H1 (cell line): ENCODE results near the gene FGF6. TPM values are rescaled to one million over a fixed set of nuclear protein-coding genes. Genes with fewer than 3 reads are reported as not detected.

ENCODE experiments used
- CTCF ChIA-PET: fragments of 300-600 bp; sonication (Branson Sonifier 250); formaldehyde crosslinking; loops from one replicate; lab custom pipeline; 2021; ENCODE audit not compliant: partially characterized antibody; lab: Charles Lee
- POLR2A ChIA-PET: fragments of 300-600 bp; sonication (Branson Sonifier 250); formaldehyde crosslinking; loops from one replicate; lab custom pipeline; 2021; ENCODE audit warnings: inconsistent platforms; ENCODE audit not compliant: partially characterized antibody; lab: Charles Lee
- DNase-seq, 2 experiments: peaks; one replicate each; pipeline versions ENCODE4 v3.0.0 to v3.0.0-alpha.2; 2010 to 2022; ENCODE audit warnings: low spot score in 2 of 2, low read depth in 1 of 2, mixed read lengths in 1 of 2
- FAIRE-seq: peaks from 2 replicates; lab custom pipeline; 2011; peaks lifted over from hg19 to GRCh38; lab: Jason Lieb, UNC
- H2AFZ ChIP-seq: 2 replicates; pipeline ENCODE4 v1.8.1; 2012; ENCODE audit warnings: low read length, inconsistent platforms
- H2AK5ac ChIP-seq: 2 replicates; pipeline ENCODE4 v1.6.1; 2013; ENCODE audit warnings: low read depth, low read length
- H2BK120ac ChIP-seq: replicated peaks from 2 replicates; pipeline ENCODE3; 2013; ENCODE audit warnings: low read depth, low read length, inconsistent platforms
- H2BK12ac ChIP-seq: 2 replicates; pipeline ENCODE4 v1.6.1; 2013; ENCODE audit warnings: low read depth, low read length
- H2BK15ac ChIP-seq: 2 replicates; pipeline ENCODE4 v1.6.1; 2013; ENCODE audit warnings: low read length
- H2BK20ac ChIP-seq: 2 replicates; pipeline ENCODE4 v1.6.1; 2013; ENCODE audit warnings: low read length
- H2BK5ac ChIP-seq: 2 replicates; pipeline ENCODE4 v1.6.1; 2013; ENCODE audit warnings: low read depth, low read length
- H3K14ac ChIP-seq: 2 replicates; pipeline ENCODE4 v1.6.1; 2013; ENCODE audit warnings: inconsistent platforms; ENCODE audit not compliant: insufficient read length
- H3K18ac ChIP-seq: 2 replicates; pipeline ENCODE4 v1.6.1; 2013; ENCODE audit warnings: low read length; ENCODE audit errors: extremely low read depth
- H3K23ac ChIP-seq: 2 replicates; pipeline ENCODE4 v1.6.1; 2013; ENCODE audit warnings: inconsistent platforms; ENCODE audit not compliant: insufficient read length
- H3K23me2 ChIP-seq: 2 replicates; pipeline ENCODE4 v1.6.1; 2013; ENCODE audit warnings: low read depth, low read length
- H3K27ac ChIP-seq: 2 replicates; pipeline ENCODE4 v1.6.1; 2011; ENCODE audit warnings: low read depth, low read length, inconsistent platforms
- H3K27me3 ChIP-seq, 4 experiments: replicated peaks in 1 of 4; 1 replicate in 1 of 4; 2 replicates in 3 of 4; pipeline versions ENCODE4 v1.6.1 to v1.8.1; 2011 to 2013; ENCODE audit warnings: low read length in 3 of 4, mild to moderate bottlenecking in 3 of 4, inconsistent platforms in 2 of 4, mixed read lengths in 2 of 4, moderate library complexity in 1 of 4; ENCODE audit not compliant: control insufficient read depth in 3 of 4, insufficient read depth in 3 of 4; ENCODE audit errors: extremely low read depth in 1 of 4
- H3K36me3 ChIP-seq, 4 experiments: 2 replicates each; pipeline versions ENCODE4 v1.6.1 to v1.8.1; 2011 to 2013; ENCODE audit warnings: mild to moderate bottlenecking in 4 of 4, low read length in 3 of 4, moderate library complexity in 2 of 4, control low read depth in 1 of 4, inconsistent platforms in 1 of 4; ENCODE audit not compliant: insufficient read depth in 4 of 4, control insufficient read depth in 2 of 4
- H3K4ac ChIP-seq: replicated peaks from 2 replicates; pipeline ENCODE3; 2013; ENCODE audit warnings: low read length, low read depth, mixed read lengths, inconsistent platforms; ENCODE audit not compliant: insufficient read length
- H3K4me1 ChIP-seq, 4 experiments: replicated peaks in 1 of 4; 1 replicate in 1 of 4; 2 replicates in 3 of 4; pipeline versions ENCODE4 v1.6.1 to v1.8.1; 2011 to 2013; ENCODE audit warnings: low read length in 3 of 4, inconsistent platforms in 2 of 4, mixed read lengths in 1 of 4; ENCODE audit not compliant: insufficient read depth in 4 of 4, control insufficient read depth in 3 of 4
- H3K4me2 ChIP-seq, 2 experiments: 2 replicates each; pipeline versions ENCODE4 v1.6.1 to v1.8.1; 2011 to 2013; ENCODE audit warnings: low read depth in 2 of 2, low read length in 2 of 2, control low read depth in 1 of 2, inconsistent platforms in 1 of 2, mild to moderate bottlenecking in 1 of 2; ENCODE audit not compliant: insufficient read depth in 1 of 2
- H3K4me3 ChIP-seq, 4 experiments: fragments of 200-600, 300-600 bp in 1 of 4; sonication (generic), shearing (Covaris generic), sonication (Bioruptor Twin) in 1 of 4; 2 replicates each; pipeline versions ENCODE4 v1.5.1 to v1.8.1; 2011 to 2016; ENCODE audit warnings: low read length in 4 of 4, low read depth in 3 of 4, control low read depth in 2 of 4, inconsistent platforms in 2 of 4, mild to moderate bottlenecking in 2 of 4, mixed read lengths in 1 of 4, moderate library complexity in 1 of 4; ENCODE audit not compliant: insufficient read depth in 2 of 4; ENCODE audit errors: extremely low read depth in 1 of 4
- H3K56ac ChIP-seq: replicated peaks from 2 replicates; pipeline ENCODE3; 2013; ENCODE audit warnings: low read depth, mild to moderate bottlenecking, mixed read lengths, low read length, inconsistent platforms; ENCODE audit not compliant: insufficient read length
- H3K79me1 ChIP-seq: 2 replicates; pipeline ENCODE4 v1.6.1; 2013; ENCODE audit warnings: low read depth, low read length, control low read depth
- H3K79me2 ChIP-seq, 2 experiments: 2 replicates each; pipeline versions ENCODE4 v1.6.1 to v1.8.1; 2012 to 2013; ENCODE audit warnings: low read length in 2 of 2, mild to moderate bottlenecking in 2 of 2, inconsistent platforms in 1 of 2; ENCODE audit not compliant: insufficient read depth in 2 of 2, control insufficient read depth in 1 of 2
- H3K9ac ChIP-seq, 4 experiments: replicated peaks in 1 of 4; 1 replicate in 1 of 4; 2 replicates in 3 of 4; pipeline versions ENCODE4 v1.6.1 to v1.8.1; 2011 to 2013; ENCODE audit warnings: low read depth in 3 of 4, low read length in 3 of 4, control low read depth in 2 of 4, mild to moderate bottlenecking in 2 of 4, moderate library complexity in 2 of 4, inconsistent platforms in 1 of 4; ENCODE audit errors: extremely low read depth in 1 of 4
- H3K9me3 ChIP-seq, 2 experiments: 2 replicates each; pipeline versions ENCODE4 v1.6.1 to v1.8.1; 2012 to 2013; ENCODE audit warnings: mild to moderate bottlenecking in 2 of 2, moderate library complexity in 2 of 2, control low read depth in 1 of 2, inconsistent platforms in 1 of 2, low read depth in 1 of 2, low read length in 1 of 2, mixed read lengths in 1 of 2; ENCODE audit not compliant: insufficient read depth in 2 of 2
- H4K20me1 ChIP-seq, 2 experiments: replicated peaks in 1 of 2; 2 replicates each; pipeline versions ENCODE3 to v1.8.1; 2011 to 2013; ENCODE audit warnings: inconsistent platforms in 2 of 2, low read length in 2 of 2, mild to moderate bottlenecking in 1 of 2; ENCODE audit not compliant: insufficient read depth in 2 of 2, control insufficient read depth in 1 of 2
- H4K5ac ChIP-seq: 2 replicates; pipeline ENCODE4 v1.6.1; 2013; ENCODE audit warnings: low read length, low read depth, mixed read lengths, inconsistent platforms; ENCODE audit not compliant: insufficient read length
- H4K8ac ChIP-seq: 2 replicates; pipeline ENCODE4 v1.8.0; 2013; ENCODE audit warnings: mild to moderate bottlenecking, moderate library complexity, low read length, inconsistent platforms; ENCODE audit not compliant: insufficient read depth; ENCODE audit errors: extremely low read depth
- H4K91ac ChIP-seq: replicated peaks from 2 replicates; pipeline ENCODE3; 2013; ENCODE audit warnings: low read length, mixed read lengths, inconsistent platforms; ENCODE audit not compliant: insufficient read length
- ATF3 ChIP-seq: IDR thresholded peaks from 2 replicates; pipeline ENCODE4 v1.6.1; 2011; ENCODE audit warnings: low read depth, mild to moderate bottlenecking, low read length; ENCODE audit not compliant: insufficient read depth
- POU5F1 ChIP-seq: IDR thresholded peaks from 2 replicates; pipeline ENCODE4 v1.6.1; 2011; ENCODE audit warnings: low read depth, mild to moderate bottlenecking, low read length, moderate library complexity
- TAF1 ChIP-seq: IDR thresholded peaks from 2 replicates; pipeline ENCODE4 v1.6.1; 2011; ENCODE audit warnings: mild to moderate bottlenecking, low read depth, low read length
- WGBS, 2 experiments: shearing (Covaris generic) in 1 of 2; methylation state at CpG; one replicate each; pipeline versions ENCODE4 v1.1.6 to v1.1.7; 2013 to 2015; ENCODE audit warnings: low lambda C conversion rate in 2 of 2, mixed read lengths in 2 of 2, inconsistent platforms in 1 of 2, low coverage in 1 of 2, missing lambda C conversion rate in 1 of 2; ENCODE audit not compliant: insufficient replicate concordance in 2 of 2, insufficient coverage in 1 of 2, insufficient read length in 1 of 2; ENCODE audit errors: extremely low coverage in 1 of 2, missing lambda C conversion rate in 1 of 2; 5-methylcytosine and 5-hydroxymethylcytosine counted together
- polyA plus RNA-seq, 7 experiments: library from polyadenylated mRNA; depleted of rRNA in 3 of 7; stranded (reverse) in 5 of 7; unstranded in 2 of 7; fragments of >200 nt in 5 of 7; fragments of 200-250 nt in 2 of 7; gene quantifications; 1 replicate in 5 of 7; 2 replicates in 1 of 7; 4 replicates in 1 of 7; pipeline versions ENCODE4 v1.2.1 to v1.2.3, GENCODE V29; 2011 to 2013; ENCODE audit warnings: missing spikeins in 2 of 7, mixed read lengths in 2 of 7
- total RNA-seq: library from RNA; stranded (reverse); fragmentation: NEBNext Ultra II Directional; extraction: Animal tissue kit (Norgen Biotek cat#: 25700); gene quantifications from 2 replicates; pipeline ENCODE4 v1.2.1, GENCODE V29; 2021

The FGF6 gene
- total and polyA plus RNA-seq, 2 of the 8 experiments (the other 6 are each of a cell fraction or from before 2014, with no cell fraction given): not detected

DNA sequence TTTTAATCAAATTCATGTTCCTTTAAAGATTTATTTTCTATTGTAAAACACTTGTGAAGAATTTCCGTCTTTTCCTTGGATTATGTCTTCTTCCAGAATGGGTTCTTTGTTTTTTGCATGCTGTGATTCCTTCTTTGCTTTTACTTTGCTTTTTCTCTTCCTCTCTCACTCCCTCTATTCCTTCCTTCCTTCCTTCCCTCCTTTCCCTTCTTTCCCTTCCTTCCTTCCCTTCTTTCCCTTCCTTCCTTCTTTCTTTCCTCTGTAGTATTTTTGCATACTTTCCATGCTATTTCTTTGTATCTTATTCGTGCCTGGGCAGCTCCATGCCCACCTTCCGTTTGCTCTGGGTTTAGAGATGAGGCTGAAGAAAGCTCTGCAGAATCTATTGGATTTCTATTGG, 44.5 kb downstream of the FGF6 start:
- WGBS, 2 experiments: 72% methylated on average over 3 of the region's 3 CpGs; no CpG with 5 or more reads in 1 of the 2 experiments
- Histone ChIP-seq H3K23me2 (no peaks in the 10 kb centered on the region), H3K79me2 (no peaks in the 10 kb centered on the region), H3K9me3 (no peaks in the 10 kb centered on the region), H4K5ac (no peak overlapping the region), H3K18ac (no peak overlapping the region), H3K4me1 (no peaks in the 10 kb centered on the region), H3K9ac (no peak overlapping the region), H3K23ac (no peak overlapping the region), H2AFZ (no peak overlapping the region), H3K4me3 (no peak overlapping the region), H3K79me1 (no peaks in the 10 kb centered on the region)
- TF ChIP-seq ATF3 (no peak), POU5F1 (no peak), TAF1 (no peak)
- TF ChIP-seq, all 59 proteins: peak for 0
- H4K8ac ChIP-seq: no peak overlapping the region
- no peak for DNase-seq
- no peaks in the 10 kb centered on the region for H3K36me3 ChIP-seq
- H2BK20ac ChIP-seq: no peak overlapping the region
- ChIA-PET CTCF (interaction anchor here (1.0 to 2.5 kb wide), 2 partner anchors 16 to 20 kb away, joined by 3 to 10 read pairs; no protein-coding TSS in a partner anchor), POLR2A (no interaction called here)
- H3K14ac ChIP-seq: no peak overlapping the region
- no peak overlapping the region for H2BK120ac ChIP-seq
- no peak overlapping the region for H2BK15ac ChIP-seq
- no peak overlapping the region for H2AK5ac ChIP-seq
- no peak overlapping the region for H2BK5ac ChIP-seq
- no peak overlapping the region for H3K4ac ChIP-seq
- no peak overlapping the region for H2BK12ac ChIP-seq
- H4K91ac ChIP-seq: no peak overlapping the region
- no peak overlapping the region for H3K4me2 ChIP-seq
- no peak for FAIRE-seq
- no peak overlapping the region for H3K27ac ChIP-seq
- H4K20me1 ChIP-seq: no peaks in the 10 kb centered on the region
- H3K27me3 ChIP-seq: no peaks in the 10 kb centered on the region
- no peak overlapping the region for H3K56ac ChIP-seq
